HuH-7 (cell line): ENCODE results near the gene FAM110A.
"Not testable (repeated sequence)": the region's sequence is repeated elsewhere in the genome, so short reads cannot be mapped to it uniquely, and the experiment has no call there.

Experiments used
- DNase-seq: peaks from one replicate; pipeline ENCODE4 v3.0.0; 2011; ENCODE audit warnings: low spot score

Gene FAM110A

DNA sequence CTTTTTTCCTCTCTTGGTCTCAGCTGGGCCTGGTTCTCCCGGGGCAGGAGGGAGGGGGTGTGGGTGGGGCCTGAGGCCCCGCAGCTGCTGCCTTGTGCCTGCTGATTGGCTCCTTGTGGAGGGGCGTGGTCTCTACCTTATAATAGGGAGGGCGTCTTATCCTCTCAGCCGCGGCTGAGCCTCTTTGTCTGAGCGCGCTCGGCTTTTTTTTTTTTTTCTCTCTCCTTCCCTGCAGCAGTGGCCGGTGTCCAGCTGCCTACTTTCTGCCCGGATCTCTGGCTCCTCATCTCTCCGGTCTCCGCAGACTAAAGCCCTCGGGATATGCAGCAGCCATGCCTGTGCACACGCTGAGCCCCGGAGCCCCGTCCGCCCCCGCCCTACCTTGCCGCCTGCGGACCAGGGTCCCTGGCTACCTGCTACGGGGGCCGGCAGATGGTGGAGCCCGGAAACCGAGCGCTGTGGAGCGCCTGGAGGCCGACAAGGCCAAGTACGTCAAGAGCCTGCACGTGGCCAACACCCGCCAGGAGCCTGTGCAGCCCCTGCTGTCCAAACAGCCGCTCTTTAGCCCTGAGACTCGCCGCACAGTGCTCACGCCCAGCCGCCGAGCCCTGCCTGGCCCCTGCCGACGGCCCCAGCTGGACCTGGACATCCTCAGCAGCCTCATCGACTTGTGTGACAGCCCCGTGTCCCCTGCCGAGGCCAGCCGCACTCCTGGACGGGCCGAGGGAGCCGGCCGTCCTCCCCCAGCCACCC, 11.1 kb downstream of the FAM110A start:
- peak; percentile 84 for DNase-seq

DNA sequence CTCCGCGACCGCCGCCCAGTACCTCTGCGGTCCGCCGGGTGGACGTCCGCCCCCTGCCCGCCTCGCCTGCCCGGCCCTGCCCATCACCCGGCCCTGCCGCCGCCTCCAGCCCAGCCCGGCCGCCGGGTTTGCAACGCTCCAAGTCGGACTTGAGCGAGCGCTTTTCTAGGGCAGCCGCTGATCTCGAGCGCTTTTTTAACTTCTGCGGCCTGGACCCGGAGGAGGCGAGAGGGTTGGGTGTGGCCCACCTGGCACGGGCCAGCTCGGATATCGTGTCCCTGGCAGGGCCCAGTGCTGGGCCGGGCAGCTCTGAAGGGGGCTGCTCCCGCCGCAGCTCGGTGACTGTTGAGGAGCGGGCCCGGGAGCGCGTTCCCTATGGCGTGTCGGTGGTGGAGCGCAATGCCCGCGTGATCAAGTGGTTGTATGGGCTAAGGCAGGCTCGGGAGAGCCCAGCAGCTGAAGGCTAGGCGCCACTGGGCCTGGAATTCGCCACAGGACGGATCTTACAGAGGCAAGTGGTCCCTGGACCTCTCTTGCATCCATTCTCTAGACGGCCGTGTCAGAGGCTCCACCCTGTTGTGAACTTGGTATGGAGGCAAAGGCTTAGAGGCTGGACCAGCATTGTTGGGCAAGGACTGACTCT, 11.8 kb downstream of the FAM110A start:
- no peak for DNase-seq

DNA sequence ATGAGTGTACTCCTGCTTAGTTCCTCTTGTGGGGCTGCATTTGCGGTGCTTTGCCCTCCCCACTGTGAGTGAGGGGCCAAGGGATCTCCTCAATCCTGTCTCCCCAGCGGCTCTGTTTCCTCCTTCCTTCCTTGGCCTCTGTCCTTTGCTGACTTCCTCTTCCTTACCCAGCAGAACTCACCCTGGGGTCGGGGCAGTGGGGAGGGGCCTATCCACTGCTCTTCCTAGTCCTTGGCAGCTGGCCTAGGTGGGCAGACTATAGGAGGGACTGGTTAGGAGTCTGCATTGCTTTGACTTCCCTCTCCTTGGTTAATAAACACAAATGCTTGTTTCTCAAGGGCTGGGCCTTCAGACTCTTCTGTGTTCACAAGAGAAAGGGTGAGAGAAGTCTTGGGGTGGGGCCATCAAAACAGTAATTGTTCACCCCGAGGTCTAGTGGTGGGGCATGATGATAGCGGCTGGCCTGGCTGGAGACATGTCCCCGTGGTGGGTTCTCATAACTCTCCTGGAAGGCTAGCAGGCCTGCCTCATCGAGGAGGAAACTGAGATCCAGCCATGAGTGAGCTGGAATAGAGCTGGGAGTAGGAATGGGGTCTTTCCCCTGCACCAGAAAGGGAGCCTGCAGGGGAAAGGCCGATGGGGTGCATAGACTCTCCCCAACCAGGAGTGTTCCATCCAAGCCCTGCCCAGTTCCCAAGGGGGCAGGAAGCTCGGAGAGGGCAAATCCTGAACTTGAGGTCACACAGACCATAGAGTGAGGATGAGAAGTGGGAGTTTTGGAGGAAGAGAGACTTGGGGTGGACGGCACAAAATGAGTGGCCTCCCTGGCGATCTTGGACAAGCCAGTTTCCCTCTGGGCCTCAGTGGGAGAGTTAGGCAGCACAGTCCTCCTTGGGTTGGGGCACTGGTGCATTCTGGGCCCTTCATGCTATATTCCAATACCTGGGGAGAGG, 12.7 kb downstream of the FAM110A start:
- DNase-seq: no peak

DNA sequence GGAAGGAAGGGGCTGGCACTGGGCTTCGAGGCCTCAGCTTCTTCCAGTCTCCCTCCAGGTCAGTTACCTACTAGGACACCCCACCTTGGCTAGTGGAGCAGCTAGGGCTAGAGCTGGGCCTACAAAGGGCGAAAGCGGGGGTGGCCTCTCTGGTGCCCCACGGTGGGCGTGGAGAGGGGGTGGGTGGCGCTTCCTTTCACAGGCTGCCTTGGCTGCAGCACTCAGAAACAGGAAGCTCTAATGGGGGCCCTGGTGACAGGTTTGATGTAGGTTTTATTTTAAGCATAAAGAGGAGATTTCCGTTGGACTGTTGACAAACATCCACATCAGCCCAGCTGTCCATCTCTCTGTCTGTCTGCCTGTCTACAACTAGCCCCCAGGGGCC, 13.4 kb downstream of the FAM110A start:
- DNase-seq: no peak

DNA sequence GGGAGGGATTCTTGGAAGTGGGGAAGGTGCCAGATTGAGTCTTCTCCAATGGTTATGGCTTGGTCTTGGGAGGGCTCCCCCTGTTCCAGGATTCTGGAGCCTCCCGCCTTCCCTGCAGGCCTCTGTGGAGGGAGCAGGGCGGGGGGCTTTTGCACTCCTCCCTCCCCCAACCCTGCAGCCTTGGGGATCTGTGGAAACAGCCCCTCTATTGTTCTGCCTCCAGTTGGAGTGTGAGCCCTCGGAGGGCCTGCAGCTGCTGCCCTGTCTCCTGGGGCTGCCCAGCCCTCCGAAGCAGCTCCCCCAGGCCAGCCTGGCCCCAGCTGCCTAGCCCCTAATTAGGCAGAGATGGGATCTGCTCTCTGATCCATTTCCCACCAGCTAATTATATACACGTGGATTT, 14.7 kb downstream of the FAM110A start:
- no peak for DNase-seq

DNA sequence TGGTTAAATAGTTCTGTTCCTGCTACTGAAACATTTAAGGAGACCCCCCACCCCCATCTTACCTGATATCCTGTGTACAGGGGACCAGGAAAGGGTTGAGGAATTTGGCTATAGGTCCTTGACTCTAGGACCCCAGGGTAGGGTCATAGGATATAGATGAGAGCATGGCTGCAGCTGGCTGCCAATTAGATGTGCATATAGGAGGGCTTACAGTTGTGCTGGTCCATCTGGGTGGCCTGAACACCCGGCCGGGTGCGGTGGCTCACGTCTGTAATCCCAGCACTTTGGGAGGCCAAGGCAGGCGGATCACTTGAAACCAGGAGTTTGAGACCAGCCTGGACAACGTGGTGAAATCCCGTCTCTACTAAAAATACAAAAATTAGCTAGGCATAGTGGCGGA, 15.2 kb downstream of the FAM110A start:
- not testable (repeated sequence) for DNase-seq

- no peak for DNase-seq
Observed at GRCh38 chr20:853406-853996, 20.0 kb downstream of the FAM110A start.

- DNase-seq: no peak
Observed at GRCh38 chr20:854601-855000, 21.1 kb downstream of the FAM110A start.

- DNase-seq: no peak
Observed at GRCh38 chr20:855466-856360, 22.2 kb downstream of the FAM110A start.

GRCh38 chr20:856361-856775, 22.9 kb downstream of the FAM110A start:
- no peak for DNase-seq

GRCh38 chr20:858011-858410, 24.5 kb downstream of the FAM110A start:
- DNase-seq: no peak

GRCh38 chr20:859751-860231, 26.3 kb downstream of the FAM110A start:
- DNase-seq: no peak

DNA sequence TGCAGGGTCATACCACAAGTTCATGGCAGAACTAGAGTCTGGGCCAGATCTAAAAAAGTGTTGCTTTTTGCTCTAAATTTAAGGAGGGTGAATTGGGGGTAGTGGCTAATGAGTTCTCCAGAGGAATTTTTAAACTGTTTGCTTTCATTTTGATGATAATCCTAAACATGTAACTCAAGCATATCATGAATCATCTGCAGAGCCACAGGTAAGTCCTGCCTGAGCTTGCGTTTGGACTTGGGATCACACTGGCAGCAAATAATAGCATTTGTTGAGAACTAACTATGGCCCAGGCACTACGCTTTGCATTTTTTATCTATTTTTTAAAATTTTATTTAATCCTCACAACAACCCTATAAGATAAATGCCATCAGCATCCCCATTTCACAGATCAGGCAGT, 27.4 kb downstream of the FAM110A start:
- no peak for DNase-seq

DNA sequence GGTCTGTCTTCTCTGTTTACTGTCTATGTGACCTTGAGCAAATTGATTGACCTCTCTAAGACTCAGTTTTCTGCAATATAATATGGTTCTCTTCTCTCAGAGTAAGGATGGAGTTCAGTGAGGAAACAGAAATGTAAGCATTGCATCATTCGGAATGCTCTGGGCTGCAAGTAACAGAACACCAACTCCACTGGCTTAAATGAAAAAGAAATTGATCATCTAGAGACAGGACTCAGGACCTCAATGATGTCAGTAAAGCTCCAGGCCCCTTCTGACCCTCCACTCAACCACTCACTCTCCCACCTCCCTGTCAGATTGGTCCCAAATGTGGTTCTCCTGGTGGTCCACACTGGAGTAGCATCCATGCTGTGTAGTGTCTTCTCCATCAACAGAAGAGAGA, 31.9 kb downstream of the FAM110A start:
- no peak for DNase-seq

- DNase-seq: no peak
Observed at GRCh38 chr20:868279-868678, 34.8 kb downstream of the FAM110A start.

DNA sequence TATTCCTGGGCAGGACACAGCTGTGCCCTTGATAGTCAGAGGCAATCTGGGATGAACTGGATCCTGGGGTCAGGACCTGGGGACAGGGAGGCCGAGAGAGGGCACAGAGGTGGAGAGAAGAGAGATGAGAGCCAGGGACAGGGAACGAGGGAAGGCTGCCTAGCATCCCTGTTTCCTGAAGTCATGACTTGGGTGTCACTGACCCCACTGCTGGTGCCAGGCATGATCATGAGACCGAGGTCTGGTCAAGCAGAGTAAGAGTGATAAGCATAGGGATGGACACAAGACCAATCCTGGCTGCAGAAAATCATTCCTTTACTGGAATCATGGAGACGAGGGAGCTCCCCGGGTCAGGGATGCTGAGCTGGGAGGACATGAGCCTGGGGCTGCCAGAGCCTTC, 36.1 kb downstream of the FAM110A start:
- DNase-seq: no peak

DNA sequence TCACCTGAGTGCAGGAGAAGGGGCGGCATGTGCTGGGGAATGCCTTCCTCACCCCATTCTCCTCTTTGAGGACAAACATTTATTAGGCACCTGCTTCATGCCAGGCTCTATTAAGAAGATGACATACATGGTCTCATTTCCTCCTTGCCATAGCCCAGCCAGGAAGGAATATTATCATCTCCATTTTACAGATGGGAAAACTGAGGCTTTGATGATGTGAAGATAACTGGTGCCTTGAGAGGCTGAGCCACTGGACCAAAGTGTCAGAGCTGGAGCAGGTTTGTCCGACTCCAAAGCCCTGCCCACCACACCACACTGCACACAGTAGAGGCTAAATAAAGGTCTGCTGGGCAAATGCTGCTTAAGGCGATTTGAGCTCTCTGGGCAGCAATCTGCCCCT, 37.2 kb downstream of the FAM110A start:
- no peak for DNase-seq

DNA sequence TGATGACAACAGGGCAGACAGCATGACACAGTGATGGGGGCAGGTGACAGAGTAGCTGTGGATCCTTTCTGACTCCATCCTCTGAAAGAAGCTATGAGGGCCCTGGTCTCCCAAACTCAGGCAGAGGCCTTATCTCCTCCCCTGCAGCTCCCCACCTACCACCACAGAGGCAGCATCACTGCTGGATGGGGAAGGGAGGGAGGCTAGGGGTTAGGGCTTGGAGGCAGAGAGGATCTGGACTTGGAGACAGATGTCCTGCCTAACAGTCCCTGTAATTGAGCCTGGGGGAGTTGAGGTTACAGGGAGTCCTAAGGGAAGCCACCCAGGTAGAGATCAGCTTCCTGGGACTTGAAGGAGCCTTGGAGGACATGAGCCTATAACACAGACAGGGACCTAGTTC, 37.9 kb downstream of the FAM110A start:
- no peak for DNase-seq

DNA sequence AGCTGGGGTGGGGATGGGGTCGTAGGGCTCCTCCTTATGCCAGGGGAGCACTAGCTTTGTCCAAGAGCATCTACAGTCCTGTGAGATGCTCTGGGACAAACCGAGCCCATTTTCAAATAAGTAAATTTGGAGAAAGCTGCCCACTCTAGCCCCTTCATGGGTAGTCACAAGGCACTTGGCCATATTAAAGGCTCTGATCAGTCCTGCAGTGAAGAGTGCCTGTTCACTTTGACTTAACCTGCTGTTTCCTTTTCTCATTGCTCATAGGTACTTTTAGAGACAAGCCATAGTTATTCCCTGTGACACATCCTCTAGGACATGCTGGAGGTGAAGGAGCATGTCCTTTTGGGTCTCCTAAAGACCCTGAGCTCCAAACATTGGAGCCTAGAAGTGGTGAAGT, 38.4 kb downstream of the FAM110A start:
- DNase-seq: no peak

- no peak for DNase-seq
Observed at GRCh38 chr20:872855-873520, 39.5 kb downstream of the FAM110A start.
